GM18951 (cell line): ENCODE results near the gene ABCA2.

Experiments
- POLR2A ChIP-seq: IDR thresholded peaks from 4 replicates; pipeline ENCODE4 v1.6.1; 2011; ENCODE audit warnings: mild to moderate bottlenecking; ENCODE audit not compliant: insufficient read length, insufficient read depth; ENCODE audit errors: extremely low read depth
- in situ Hi-C: fragments of 300-500 bp; cut with MboI; formaldehyde crosslinking; loops from one replicate; pipeline ENCODE4 v1.12.0; 2022; ENCODE audit warnings: low sequenced_read_pairs, mixed read lengths, inconsistent platforms; ENCODE audit not compliant: unreplicated experiment

ABCA2 gene

GRCh38 chr9:137035937-137036336, 7.9 kb upstream of the ABCA2 start:
- TF ChIP-seq POLR2A: no peak
- in situ Hi-C loops: loop anchor here (25.0 kb wide), 1 partner anchor 249 kb away; the partner anchor contains the start of genes CCDC183 and TMEM141

- in situ Hi-C loops: loop anchor here (25.0 kb wide), 1 partner anchor 248 kb away; the partner anchor contains the start of genes CCDC183 and TMEM141
These were observed 7.4 kb upstream of the ABCA2 start for GRCh38 chr9:137035507-137035834.

GRCh38 chr9:137034709-137035506, 6.9 kb upstream of the ABCA2 start:
- in situ Hi-C loops: loop anchor here (25.0 kb wide), 1 partner anchor 248 kb away; the partner anchor contains the start of genes CCDC183 and TMEM141
- TF ChIP-seq POLR2A: no peak

More at GRCh38 chr9:137035507-137035834, 7.4 kb upstream of the ABCA2 start:
- no peak for TF ChIP-seq POLR2A

GRCh38 chr9:137034039-137034708, 6.1 kb upstream of the ABCA2 start:
- in situ Hi-C loops: loop anchor here (25.0 kb wide), 1 partner anchor 247 kb away; the partner anchor contains the start of genes CCDC183 and TMEM141
- TF ChIP-seq POLR2A: no peak

- in situ Hi-C loops: loop anchor here (25.0 kb wide), 1 partner anchor 246 kb away; the partner anchor contains the start of genes CCDC183 and TMEM141
These were observed 5.4 kb upstream of the ABCA2 start for GRCh38 chr9:137033481-137033880.

- TF ChIP-seq POLR2A: no peak
- in situ Hi-C loops: loop anchor here (25.0 kb wide), 1 partner anchor 246 kb away; the partner anchor contains the start of genes CCDC183 and TMEM141
These were observed 4.8 kb upstream of the ABCA2 start for GRCh38 chr9:137032858-137033257.

- in situ Hi-C loops: loop anchor here (25.0 kb wide), 1 partner anchor 245 kb away; the partner anchor contains the start of genes CCDC183 and TMEM141
- TF ChIP-seq POLR2A: no peak
These were observed 4.0 kb upstream of the ABCA2 start, which contains the start of gene FUT7 for GRCh38 chr9:137031904-137032640. FUT7 (minus strand) TSS chr9:137032088; CDS start chr9:137031991, 97 bp downstream.

GRCh38 chr9:137030538-137031527, 2.8 kb upstream of the ABCA2 start:
- in situ Hi-C loops: loop anchor here (25.0 kb wide), 1 partner anchor 244 kb away; the partner anchor contains the start of genes CCDC183 and TMEM141
- TF ChIP-seq POLR2A: no peak

- no peak for TF ChIP-seq POLR2A
- in situ Hi-C loops: loop anchor here (25.0 kb wide), 1 partner anchor 243 kb away; the partner anchor contains the start of genes CCDC183 and TMEM141
These were observed 2.0 kb upstream of the ABCA2 start for GRCh38 chr9:137030006-137030405.

- in situ Hi-C loops: loop anchor here (25.0 kb wide), 1 partner anchor 242 kb away; the partner anchor contains the start of genes CCDC183 and TMEM141
- TF ChIP-seq POLR2A: peak; percentile 8
These were observed 1.3 kb upstream of the ABCA2 start for GRCh38 chr9:137029058-137029936.
